ENCODE data around the gene MEGF11.

GRCh38 chr15:65847989-65848388 is 405.6 kb downstream of the MEGF11 start:
- TF ChIP-seq CTCF (IDR thresholded peaks at IDR 0.05) (no peak), POLR2A (IDR thresholded peaks at IDR 0.05) (no peak)
